HK-2 (cell line): ENCODE data around the gene HS6ST3.
"Not testable (repeated sequence)": the region's sequence is repeated elsewhere in the genome, so short reads cannot be mapped to it uniquely, and the experiment has no call there.

ENCODE experiments used
- DNase-seq: peaks from one replicate; pipeline ENCODE4 v3.0.0-alpha.2; 2018; ENCODE audit not compliant: unreplicated experiment

HS6ST3 gene

DNA sequence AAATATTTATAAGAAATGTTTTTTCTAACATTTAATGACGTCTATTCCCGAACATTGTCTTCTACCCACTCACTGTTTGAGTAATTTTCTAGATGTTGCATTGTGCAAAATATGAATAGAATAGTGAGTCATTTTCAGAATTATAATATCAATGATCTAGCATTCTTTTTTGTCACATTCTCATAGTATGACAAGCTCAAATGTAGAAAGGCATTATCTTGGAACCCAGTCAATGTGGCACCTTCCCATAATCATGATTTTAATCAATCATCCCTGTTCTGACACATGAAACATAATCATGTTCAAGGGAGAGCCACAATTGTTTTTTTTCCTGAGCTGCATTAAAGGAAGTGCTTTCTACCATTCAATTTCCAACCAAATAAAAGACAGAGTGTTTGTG, 638.6 kb downstream of the HS6ST3 start:
- DNase-seq: no peak

DNA sequence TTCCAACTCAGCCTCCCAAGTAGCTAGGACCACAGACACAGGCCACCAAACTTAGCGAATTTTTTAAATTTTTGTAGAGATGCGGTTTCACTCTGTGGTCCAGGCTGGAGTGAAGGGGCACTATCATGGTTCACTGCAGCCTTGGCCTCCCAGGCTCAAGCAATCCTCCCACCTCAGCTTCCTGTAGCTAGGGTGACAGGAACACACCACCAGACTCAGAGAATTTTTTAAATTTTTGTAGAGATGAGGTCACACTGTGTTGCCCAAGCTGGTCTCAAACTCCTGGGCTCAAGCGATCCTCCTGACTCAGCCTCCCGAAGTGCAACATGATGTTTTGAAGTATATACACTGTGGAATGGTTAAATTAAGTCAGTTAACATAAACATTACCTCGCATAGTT, 640.8 kb downstream of the HS6ST3 start:
- DNase-seq: no peak

- no peak for DNase-seq
These were observed 644.6 kb downstream of the HS6ST3 start for GRCh38 chr13:96734499-96734898.

DNA sequence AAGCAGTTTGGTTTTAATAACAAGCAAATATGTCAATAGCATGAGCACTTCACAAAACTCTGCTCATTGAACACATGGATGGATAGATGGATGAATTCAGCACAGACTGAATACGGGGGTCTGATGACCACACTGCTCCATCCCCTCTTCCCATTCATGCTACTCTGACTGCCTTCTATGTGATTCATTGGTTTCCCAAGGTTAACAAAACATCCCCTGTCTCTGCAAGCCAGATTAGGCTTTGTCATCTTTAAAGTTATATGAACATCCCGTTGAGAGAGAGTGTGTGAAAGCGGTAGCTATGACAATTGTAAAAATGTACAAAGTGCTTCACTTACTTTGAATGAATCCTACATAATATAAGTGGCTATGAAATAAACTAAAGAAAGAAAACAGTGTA, 651.9 kb downstream of the HS6ST3 start:
- DNase-seq: no peak

DNA sequence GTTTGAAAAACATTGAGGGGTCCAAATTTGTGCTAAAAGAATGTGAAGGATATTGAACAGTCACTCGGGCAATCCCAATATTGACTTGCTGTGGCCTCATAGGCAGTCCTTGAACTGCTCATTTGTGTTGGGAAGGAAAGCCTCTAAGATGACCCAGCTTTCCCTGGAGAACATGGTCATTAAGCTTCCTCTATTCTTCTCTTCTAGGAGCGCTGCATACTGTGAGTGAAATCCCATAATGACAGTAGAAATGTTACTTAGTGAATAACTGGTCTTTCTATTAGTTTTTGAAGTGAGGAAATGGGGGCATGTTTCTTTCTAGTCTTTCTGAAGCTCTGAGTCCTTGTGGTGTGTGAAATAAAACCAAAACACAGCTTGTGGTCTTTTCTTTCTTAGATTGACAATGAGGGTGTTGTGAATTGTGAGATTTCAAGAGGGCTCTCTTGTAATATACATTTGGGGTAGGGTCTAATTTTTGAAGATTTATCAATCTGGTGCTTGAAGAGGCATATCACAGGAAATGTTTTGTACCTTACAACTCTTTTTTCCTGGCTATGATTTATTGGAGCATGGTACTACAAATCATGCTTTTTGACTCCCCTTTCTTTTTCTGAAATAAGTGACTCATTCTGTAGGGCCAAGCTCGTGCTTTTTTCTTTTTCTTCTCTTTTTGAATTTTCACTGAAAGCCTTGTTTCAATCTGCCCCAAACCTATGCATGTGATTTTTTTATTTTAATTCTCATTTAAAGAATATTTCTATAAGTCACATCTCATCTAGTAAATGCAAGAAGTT, 653.6 kb downstream of the HS6ST3 start:
- DNase-seq: no peak

DNA sequence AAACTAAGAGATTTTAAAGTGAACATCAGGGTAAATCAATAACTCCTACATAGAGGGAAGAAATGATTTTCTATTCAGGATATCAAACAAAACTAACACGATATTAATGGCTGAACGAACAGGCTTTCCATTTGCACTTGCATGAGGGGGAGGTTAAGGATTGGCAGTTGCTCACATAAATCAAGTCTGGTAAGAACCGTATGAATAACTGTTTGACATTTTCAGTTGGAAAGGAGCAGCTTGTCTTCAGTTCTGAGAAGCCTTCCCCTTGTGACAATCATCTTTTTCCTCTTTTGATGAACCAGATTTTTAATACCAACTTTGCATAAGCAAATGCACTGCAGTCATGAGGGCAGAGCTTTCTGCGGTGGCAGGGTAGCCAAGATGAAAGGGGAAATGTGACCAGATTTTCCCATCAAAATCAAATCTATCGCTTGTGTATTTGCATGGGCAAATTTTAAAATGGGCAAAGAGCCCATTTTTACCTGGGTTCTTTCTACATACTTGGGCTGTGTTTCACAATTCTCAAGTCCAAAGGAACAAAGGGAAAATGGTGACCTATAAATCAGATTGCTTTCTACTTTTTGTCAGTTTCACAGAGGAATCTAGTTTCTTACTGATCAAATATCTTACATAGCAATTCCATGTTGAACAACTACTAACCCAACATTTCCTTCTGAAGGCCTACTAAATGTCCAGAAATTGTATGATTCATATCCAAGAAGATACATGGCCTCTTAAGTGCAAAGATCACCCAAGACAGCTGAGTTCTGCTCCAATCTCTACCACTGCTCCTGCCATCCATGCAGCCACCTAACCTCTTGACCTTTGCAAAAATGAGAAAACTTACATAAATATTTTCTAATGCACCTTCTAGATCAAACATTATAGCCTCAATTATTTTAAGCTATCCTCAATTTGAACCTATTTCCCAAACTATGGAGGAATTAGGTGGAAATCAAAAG, 654.7 kb downstream of the HS6ST3 start:
- DNase-seq: no peak

- DNase-seq: no peak
These were observed 657.0 kb downstream of the HS6ST3 start for GRCh38 chr13:96746886-96747285.

- no peak for DNase-seq
These were observed 659.9 kb downstream of the HS6ST3 start for GRCh38 chr13:96749825-96750224.

- DNase-seq: no peak
These were observed 661.2 kb downstream of the HS6ST3 start for GRCh38 chr13:96751089-96751488.

DNA sequence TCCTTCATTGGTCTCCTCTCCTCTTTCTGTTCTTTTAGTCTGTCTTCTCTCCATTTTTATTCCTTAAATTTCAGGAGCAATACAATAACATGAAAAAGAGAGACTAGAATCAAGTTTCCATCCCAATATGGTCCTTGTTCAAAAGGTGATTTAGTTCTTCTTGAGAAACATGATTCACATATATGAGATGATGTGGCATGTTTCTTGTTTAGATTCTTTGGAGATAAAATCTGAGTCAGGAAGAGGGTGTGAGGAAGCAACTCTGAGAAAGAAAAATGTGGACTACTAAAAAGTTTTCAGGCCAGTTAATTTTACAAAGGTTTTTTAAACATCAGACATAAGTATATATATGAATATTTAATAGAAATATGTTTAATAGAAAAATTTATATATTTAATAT, 673.0 kb downstream of the HS6ST3 start:
- DNase-seq: no peak

DNA sequence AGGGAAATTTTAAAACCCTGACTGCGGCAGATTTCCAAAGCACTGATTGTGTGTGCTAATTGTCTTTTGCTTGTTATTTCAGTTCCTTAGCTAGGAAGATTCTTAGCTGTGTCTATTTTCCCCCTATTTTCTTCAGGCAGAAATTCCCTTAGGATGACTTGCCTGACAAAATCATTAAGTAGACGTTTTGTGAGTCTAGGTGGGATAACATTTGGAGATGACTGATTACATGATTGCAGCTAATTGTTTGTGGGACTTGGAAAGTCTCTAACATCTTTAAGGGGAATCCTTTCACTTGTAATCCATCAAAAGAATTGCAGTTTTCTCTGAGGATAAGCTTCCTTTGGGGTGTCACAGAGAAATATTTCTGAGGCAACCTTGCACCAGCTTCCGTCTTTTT, 676.4 kb downstream of the HS6ST3 start:
- no peak for DNase-seq

DNA sequence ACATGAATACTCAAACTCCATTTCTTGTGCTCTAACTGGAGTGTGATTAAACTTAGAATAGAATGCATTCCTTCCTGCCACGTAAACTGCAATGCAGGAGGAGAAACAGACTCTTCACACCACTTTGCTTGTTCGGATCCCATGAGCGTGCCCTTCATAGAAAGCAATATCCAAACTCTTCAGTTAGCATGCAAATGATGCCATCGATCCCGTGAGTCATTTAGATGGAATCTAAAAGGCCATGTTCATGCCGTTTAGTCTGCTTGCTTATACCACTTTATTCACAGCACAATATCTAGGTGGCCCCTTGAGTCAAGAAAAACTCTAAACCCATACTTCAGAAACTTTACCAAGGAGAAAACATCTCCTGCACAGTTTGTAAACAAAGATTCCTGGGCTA, 678.6 kb downstream of the HS6ST3 start:
- no peak for DNase-seq

DNA sequence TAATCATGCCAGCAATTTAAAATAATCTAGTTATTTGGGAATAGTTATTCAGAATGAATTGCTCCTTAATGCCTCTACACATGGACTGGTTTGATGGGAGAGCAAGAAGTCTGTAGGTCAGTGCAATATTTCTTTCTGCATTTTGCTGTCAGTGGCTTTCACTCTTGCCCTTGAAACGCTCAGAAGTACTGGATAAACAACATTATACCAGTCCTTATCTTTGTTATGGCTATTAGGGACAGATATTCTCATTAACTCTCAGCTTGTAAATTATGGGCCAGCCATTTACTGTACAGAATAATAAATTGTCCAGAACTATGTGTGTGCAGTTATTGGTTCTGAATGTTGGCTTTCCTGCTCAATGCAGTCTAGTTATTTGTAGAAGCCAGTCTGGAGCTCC, 680.0 kb downstream of the HS6ST3 start:
- no peak for DNase-seq

GRCh38 chr13:96771486-96772367, 681.8 kb downstream of the HS6ST3 start:
- no peak for DNase-seq

GRCh38 chr13:96772426-96772825, 682.5 kb downstream of the HS6ST3 start:
- no peak for DNase-seq

DNA sequence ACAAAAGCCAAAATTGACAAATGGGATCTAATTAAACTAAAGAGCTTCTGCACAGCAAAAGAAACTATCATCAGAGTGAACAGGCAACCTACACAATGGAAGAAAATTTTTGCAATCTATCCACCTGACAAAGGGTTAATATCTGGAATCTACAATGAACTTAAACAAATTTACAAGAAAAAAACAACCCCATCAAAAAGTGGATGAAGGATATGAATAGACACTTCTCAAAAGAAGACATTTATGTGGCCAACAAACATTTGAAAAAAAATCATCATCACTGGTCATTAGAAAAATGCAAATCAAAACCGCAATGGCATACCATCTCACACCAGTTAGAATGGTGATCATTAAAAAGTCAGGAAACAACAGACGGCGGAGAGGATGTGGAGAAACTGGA, 688.4 kb downstream of the HS6ST3 start:
- not testable (repeated sequence) for DNase-seq

DNA sequence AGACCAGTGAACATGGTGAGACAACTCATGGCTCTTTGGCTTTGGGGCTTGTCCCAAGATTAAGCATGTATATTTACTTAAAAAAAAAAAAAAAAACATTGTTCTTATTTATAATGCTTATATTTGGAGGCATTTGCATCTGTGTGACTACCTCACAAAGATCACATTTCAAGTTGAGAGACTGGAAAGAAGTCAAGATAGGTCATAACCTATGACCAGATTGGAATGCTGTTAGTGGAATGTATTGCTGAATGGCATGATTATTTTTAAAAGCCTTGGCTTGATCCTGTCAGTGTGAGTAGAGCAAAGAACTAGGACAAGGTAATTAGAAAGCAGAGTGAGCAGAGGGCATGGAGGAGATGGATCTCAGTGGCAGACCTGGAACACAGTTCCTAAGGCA, 689.8 kb downstream of the HS6ST3 start:
- DNase-seq: no peak

DNA sequence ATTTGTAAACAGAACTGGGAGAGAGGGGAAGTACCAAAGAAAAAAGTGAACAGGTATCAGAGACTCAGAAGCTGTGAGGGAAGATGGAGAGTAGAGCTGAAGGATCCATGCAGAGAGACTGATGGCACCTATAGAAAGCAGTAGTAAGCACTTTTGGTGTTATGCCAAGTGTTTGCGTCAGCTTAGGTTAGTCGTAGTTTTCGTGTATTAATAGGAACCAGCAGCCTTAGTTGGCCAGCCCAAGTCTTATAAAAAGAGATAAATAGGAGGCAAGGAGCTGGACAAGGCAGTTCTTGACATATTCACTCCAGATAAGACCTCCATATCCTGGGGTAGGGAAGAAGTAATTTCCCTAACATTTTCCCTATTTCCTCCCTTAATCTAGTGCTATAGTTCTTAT, 690.2 kb downstream of the HS6ST3 start:
- DNase-seq: no peak

GRCh38 chr13:96781141-96781540, 691.2 kb downstream of the HS6ST3 start:
- DNase-seq: no peak

DNA sequence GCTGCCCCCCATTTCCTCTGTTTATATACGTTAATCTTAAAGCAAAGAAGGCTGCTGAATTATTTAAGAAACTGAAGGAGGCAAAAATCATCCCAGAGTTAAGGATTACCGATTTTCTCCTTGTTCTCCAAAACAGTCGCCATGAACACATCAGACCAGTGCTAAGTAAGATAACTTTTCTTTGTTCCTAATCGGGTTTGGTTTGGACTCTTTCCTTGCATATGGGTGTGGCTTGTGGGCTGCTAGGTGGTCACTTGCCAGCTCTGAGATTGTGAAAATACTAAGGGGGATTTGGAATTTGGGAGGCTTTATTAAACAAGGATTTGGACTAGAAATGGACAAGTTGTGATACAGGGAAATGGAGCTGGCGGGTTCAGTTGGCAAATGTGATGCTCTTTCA, 692.3 kb downstream of the HS6ST3 start:
- no peak for DNase-seq

DNA sequence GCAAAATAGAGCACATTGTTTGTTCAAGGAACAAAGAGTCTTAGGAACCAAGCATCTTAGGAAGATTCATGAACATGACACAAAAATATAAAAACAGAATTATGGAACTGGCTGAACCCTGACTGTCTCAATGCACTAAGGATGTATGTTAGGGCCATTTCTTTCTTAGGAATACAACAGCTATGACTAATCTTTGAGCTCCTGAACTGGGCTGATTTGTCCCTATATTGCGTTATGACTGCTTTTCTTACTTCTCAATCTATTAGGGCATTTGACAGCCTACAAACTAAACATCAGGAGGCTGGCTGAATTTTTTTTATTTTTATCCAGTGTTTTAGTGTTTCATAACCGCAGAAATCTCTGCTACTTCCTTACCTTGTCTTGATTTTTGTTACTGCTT, 693.1 kb downstream of the HS6ST3 start:
- DNase-seq: no peak

GRCh38 chr13:96783511-96783910, 693.6 kb downstream of the HS6ST3 start:
- no peak for DNase-seq
